GM12875 (cell line): Measurements from ENCODE around the gene MAST4.

Experiments used
- H3K4me3 ChIP-seq: one replicate; pipeline ENCODE4 v1.5.1; 2011; ENCODE audit warnings: low read depth, low read length, control low read depth
- TF ChIP-seq, protein P1 (sequence below): IDR thresholded peaks from 2 replicates; pipeline ENCODE4 v1.5.1; 2011; ENCODE audit warnings: low read depth, mild to moderate bottlenecking, control low read depth, inconsistent platforms, low read length, moderate library complexity, borderline replicate concordance; ENCODE audit not compliant: insufficient read depth

MAST4 gene

DNA sequence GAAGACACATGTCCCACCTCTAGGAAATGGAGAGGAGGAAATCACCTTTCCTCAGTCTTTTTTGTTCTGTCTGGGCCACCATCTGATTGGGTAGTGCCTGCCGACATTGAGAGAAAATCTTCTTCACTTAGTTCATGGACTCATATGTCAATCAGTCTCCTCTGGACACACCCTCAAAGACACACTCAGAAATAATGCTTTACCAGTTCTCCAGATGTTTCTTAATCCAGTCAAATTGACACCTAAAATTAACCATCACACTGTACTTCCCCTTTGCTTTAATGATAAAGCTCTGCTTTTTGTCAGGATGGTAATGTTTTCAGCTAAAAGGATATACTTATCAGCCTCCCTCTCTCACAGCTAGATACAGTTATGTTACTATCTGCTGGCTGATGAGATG lies 333.1 kb downstream of the MAST4 start:
- no peak overlapping the region for H3K4me3 ChIP-seq
- TF ChIP-seq, protein P1, sequence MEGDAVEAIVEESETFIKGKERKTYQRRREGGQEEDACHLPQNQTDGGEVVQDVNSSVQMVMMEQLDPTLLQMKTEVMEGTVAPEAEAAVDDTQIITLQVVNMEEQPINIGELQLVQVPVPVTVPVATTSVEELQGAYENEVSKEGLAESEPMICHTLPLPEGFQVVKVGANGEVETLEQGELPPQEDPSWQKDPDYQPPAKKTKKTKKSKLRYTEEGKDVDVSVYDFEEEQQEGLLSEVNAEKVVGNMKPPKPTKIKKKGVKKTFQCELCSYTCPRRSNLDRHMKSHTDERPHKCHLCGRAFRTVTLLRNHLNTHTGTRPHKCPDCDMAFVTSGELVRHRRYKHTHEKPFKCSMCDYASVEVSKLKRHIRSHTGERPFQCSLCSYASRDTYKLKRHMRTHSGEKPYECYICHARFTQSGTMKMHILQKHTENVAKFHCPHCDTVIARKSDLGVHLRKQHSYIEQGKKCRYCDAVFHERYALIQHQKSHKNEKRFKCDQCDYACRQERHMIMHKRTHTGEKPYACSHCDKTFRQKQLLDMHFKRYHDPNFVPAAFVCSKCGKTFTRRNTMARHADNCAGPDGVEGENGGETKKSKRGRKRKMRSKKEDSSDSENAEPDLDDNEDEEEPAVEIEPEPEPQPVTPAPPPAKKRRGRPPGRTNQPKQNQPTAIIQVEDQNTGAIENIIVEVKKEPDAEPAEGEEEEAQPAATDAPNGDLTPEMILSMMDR: no peak

DNA sequence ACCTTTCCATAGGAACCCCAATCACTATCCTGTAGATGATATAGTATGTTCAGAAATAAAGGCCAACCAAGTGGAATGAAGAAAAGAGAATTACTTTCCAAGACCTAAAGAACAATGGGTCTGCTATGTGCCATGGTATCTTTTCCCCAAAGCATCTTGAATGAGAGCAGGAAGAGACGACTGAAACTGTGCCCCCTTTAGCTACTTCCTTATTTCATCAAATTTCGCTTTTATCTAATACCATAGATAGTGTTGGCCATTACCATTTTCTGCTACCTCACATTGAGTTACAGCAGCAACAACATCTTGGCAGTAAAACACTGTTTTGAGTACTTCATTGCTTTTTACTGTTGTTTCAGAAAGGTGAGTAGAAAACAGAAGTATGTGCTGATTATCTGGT lies 333.8 kb downstream of the MAST4 start:
- H3K4me3 ChIP-seq: no peak overlapping the region
- TF ChIP-seq, protein P1: no peak

DNA sequence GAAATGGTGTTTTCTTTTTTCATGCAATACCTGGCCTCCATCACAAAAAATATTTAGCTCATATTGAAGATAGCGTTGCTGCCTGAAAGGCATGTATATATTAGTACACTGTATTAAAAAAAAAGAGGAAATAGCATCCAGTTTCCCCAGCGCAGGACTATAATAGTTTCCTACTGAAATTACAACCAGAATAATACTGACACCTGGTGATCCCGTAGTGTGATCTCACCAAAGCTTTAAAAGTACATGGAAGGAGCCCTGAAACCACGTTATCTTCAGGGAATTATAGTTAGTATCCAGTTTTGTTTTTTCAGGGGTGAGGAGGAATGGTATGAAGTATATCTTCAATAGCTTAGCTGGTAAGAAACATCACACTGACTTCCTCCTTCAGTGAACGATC lies 335.5 kb downstream of the MAST4 start:
- no peak overlapping the region for H3K4me3 ChIP-seq
- TF ChIP-seq, protein P1: no peak

DNA sequence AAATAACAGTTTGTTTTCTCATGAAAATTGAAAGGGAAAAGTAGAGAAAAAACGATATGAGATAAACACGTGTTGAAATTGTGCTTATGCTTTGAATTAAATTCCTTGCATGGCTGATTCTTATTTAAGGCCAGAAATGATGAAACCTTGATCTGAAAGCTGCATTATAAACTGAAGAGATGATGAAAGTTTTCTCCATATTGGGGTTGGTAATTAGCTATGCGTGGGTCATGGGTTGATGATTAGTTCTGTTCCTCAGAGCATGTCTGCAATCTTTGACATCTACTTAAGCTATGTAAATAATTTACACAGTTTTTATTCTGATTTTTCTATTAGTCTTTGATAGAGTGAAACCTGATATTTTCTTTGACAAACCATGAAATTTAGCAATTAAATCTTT lies 336.3 kb downstream of the MAST4 start:
- TF ChIP-seq, protein P1: no peak

DNA sequence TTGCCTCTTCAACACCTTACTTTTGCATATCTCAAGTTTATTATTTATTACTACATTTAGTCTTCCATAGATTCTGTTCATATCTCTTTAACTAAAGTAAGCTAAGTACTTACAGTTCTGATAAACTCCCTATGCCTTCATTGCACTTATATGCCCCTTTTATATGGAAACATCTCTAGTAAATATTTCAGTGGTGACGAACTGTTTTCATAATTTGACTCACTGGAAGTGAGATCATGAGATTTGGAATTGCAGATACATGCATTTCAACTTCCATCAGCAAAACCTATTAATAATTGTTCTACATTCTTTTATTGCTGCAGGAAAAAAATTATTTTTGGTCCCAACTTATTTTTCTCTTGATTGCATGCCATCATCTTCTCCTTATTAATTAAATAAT lies 336.9 kb downstream of the MAST4 start:
- TF ChIP-seq, protein P1: no peak

More for the DNA sequence above, 336.3 kb downstream of the MAST4 start:
- no peak overlapping the region for H3K4me3 ChIP-seq

DNA sequence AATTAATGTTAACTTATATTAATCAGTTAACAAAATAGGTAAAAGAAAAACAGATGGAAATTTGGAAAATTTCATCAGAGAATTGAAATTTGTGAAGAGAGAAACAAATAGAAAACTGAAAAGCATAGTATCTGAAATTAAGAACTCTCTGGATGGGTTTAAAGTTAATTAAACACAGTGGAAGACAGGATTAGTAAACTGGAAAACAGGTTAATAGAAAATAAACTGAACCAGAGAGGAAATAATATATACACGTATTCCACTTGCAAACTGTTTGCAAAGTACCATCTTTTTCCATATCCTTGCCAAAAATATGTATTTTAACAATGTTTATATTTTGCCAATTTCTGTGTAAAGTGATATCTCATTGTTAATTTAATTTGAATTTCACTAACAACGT lies 342.9 kb downstream of the MAST4 start:
- TF ChIP-seq, protein P1: no peak
- no peak overlapping the region for H3K4me3 ChIP-seq

More for the DNA sequence above, 336.9 kb downstream of the MAST4 start:
- H3K4me3 ChIP-seq: no peak overlapping the region

DNA sequence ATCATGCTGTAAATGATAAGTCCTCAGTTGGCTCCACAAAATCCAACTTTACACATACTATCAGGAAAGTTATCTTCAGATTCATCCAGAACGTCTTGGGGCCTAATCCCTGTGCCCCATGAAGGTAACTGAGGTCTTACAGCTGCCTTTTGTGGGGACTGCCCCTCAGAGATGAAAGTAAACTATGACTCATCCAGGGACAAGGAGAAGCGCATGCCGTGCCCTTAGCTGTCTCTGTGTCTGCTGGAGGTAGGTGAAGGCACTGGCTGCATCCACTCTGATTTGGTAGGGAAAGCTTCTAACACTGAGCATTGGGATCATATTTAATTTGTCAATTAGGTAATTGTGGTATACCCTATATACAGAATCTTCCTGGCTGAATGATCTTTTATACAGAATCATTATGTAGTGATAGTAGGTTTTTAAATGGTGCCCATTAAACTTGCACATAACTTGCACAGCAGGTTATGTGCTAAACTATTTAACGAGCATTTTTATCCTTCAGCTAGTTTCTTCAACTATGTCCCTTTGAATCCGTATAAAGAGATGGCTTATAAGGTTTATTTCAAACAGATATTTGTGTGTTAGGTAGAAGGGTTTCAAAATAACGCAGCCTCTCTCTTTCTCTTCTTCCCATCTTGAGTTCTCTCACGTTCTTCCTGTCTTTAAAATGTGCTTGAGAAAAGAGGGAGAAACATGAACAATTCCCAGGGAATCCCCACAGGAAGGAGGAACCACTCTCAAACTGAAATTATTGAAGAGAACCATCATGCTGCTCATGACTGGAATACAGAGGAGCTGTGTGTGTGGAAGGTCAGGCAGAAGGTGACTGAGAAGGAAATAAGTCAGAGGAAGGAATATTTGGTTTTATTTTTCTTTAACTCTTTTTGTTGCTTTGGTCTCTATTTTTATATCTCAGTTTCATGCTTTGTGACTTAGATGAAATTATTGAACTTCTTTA lies 349.5 kb downstream of the MAST4 start:
- H3K4me3 ChIP-seq: no peak overlapping the region
- TF ChIP-seq, protein P1: no peak
